H9 (cell line): ENCODE data around the gene SSTR1. TPM values are rescaled to one million over a fixed set of nuclear protein-coding genes. Genes with fewer than 3 reads are reported as not detected.

Source experiments
- DNase-seq: peaks from one replicate; pipeline ENCODE4 v3.0.0-alpha.2; 2017
- H2AFZ ChIP-seq: one replicate; pipeline ENCODE4 v1.6.1; 2013; ENCODE audit warnings: mild to moderate bottlenecking, low read length, control low read depth, moderate library complexity
- H2AK5ac ChIP-seq: 2 replicates; pipeline ENCODE4 v1.6.1; 2013; ENCODE audit warnings: low read length, control low read depth, mixed read lengths; ENCODE audit not compliant: insufficient read length
- H2BK120ac ChIP-seq: one replicate; pipeline ENCODE4 v1.6.1; 2013; ENCODE audit warnings: low read depth, mild to moderate bottlenecking, low read length, control low read depth, inconsistent platforms; ENCODE audit not compliant: poor library complexity, severe bottlenecking
- H2BK12ac ChIP-seq: 2 replicates; pipeline ENCODE4 v1.6.1; 2013; ENCODE audit warnings: low read length, control low read depth, mixed read lengths, low read depth; ENCODE audit not compliant: insufficient read length
- H2BK15ac ChIP-seq: 2 replicates; pipeline ENCODE4 v1.6.1; 2013; ENCODE audit warnings: low read depth, low read length, control low read depth
- H2BK20ac ChIP-seq: one replicate; pipeline ENCODE4 v1.6.1; 2013; ENCODE audit warnings: low read depth, mild to moderate bottlenecking, low read length, control low read depth, inconsistent platforms; ENCODE audit not compliant: poor library complexity, severe bottlenecking
- H2BK5ac ChIP-seq: 2 replicates; pipeline ENCODE4 v1.6.1; 2013; ENCODE audit warnings: low read length, control low read depth, mixed read lengths; ENCODE audit not compliant: insufficient read length
- H3K14ac ChIP-seq: 2 replicates; pipeline ENCODE4 v1.6.1; 2013; ENCODE audit warnings: low read length, control low read depth; ENCODE audit not compliant: insufficient read depth
- H3K18ac ChIP-seq: 2 replicates; pipeline ENCODE4 v1.6.1; 2013; ENCODE audit warnings: low read depth, mild to moderate bottlenecking, mixed read lengths, low read length, control low read depth; ENCODE audit not compliant: insufficient read length
- H3K23ac ChIP-seq: 2 replicates; pipeline ENCODE4 v1.6.1; 2013; ENCODE audit warnings: low read length, control low read depth, mixed read lengths, low read depth; ENCODE audit not compliant: insufficient read length
- H3K23me2 ChIP-seq: 2 replicates; pipeline ENCODE4 v1.6.1; 2013; ENCODE audit warnings: low read depth, mild to moderate bottlenecking, mixed read lengths, low read length, control low read depth; ENCODE audit not compliant: insufficient read length, poor library complexity, severe bottlenecking
- H3K27ac ChIP-seq: 2 replicates; pipeline ENCODE4 v1.5.1; 2013; ENCODE audit warnings: low read length, control low read depth, mixed read lengths, low read depth; ENCODE audit not compliant: insufficient read length
- H3K27me3 ChIP-seq: 2 replicates; pipeline ENCODE4 v1.6.1; 2013; ENCODE audit warnings: low read length, control low read depth, inconsistent platforms; ENCODE audit not compliant: insufficient read depth
- H3K4ac ChIP-seq: 2 replicates; pipeline ENCODE4 v1.6.1; 2013; ENCODE audit warnings: low read depth, mild to moderate bottlenecking, control low read depth, inconsistent platforms, low read length, moderate library complexity
- H3K4me1 ChIP-seq: 2 replicates; pipeline ENCODE4 v1.6.1; 2013; ENCODE audit warnings: low read length, control low read depth, inconsistent platforms; ENCODE audit not compliant: insufficient read depth
- H3K4me2 ChIP-seq: 2 replicates; pipeline ENCODE4 v1.6.1; 2013; ENCODE audit warnings: low read length, control low read depth, mixed read lengths; ENCODE audit not compliant: insufficient read length, insufficient read depth
- H3K56ac ChIP-seq: 2 replicates; pipeline ENCODE4 v1.6.1; 2013; ENCODE audit warnings: low read depth, mild to moderate bottlenecking, mixed read lengths, low read length, control low read depth; ENCODE audit not compliant: insufficient read length
- H3K79me1 ChIP-seq: 2 replicates; pipeline ENCODE4 v1.6.1; 2013; ENCODE audit warnings: low read depth, mild to moderate bottlenecking, moderate library complexity, low read length, control low read depth, inconsistent platforms; ENCODE audit not compliant: insufficient read depth, poor library complexity, severe bottlenecking
- H3K79me2 ChIP-seq: 2 replicates; pipeline ENCODE4 v1.6.1; 2013; ENCODE audit warnings: low read length, control low read depth, inconsistent platforms; ENCODE audit not compliant: insufficient read depth
- H3K9ac ChIP-seq: 2 replicates; pipeline ENCODE4 v1.6.1; 2013; ENCODE audit warnings: low read length, control low read depth, mixed read lengths; ENCODE audit not compliant: insufficient read length; ENCODE audit errors: extremely low read depth
- H3K9me3 ChIP-seq: one replicate; pipeline ENCODE4 v1.6.1; 2013; ENCODE audit warnings: low read depth, low read length, inconsistent platforms; ENCODE audit not compliant: control insufficient read depth
- H3T11ph ChIP-seq: one replicate; pipeline ENCODE4 v1.6.1; 2013; ENCODE audit warnings: mild to moderate bottlenecking, low read length, control low read depth, inconsistent platforms
- H4K20me1 ChIP-seq: one replicate; pipeline ENCODE4 v1.6.1; 2013; ENCODE audit not compliant: control insufficient read depth, insufficient read length, insufficient read depth
- H4K5ac ChIP-seq: 2 replicates; pipeline ENCODE4 v1.6.1; 2013; ENCODE audit warnings: low read depth, mild to moderate bottlenecking, mixed read lengths, low read length, control low read depth; ENCODE audit not compliant: insufficient read length
- H4K8ac ChIP-seq: replicated peaks from 2 replicates; pipeline ENCODE4 v1.6.1; 2013; ENCODE audit warnings: low read length, control low read depth, mixed read lengths, low read depth; ENCODE audit not compliant: insufficient read length
- H4K91ac ChIP-seq: 2 replicates; pipeline ENCODE4 v1.6.1; 2013; ENCODE audit warnings: low read depth, mild to moderate bottlenecking, moderate library complexity, mixed read lengths, low read length, control low read depth; ENCODE audit not compliant: insufficient read length
- H3K27ac Mint-ChIP-seq, 3 experiments: 2 replicates in 2 of 3; 3 replicates in 1 of 3; pipeline ENCODE4 v1.8.0; 2020 to 2021; ENCODE audit warnings: mixed read lengths in 3 of 3, mild to moderate bottlenecking in 1 of 3, moderate library complexity in 1 of 3
- H3K27me3 Mint-ChIP-seq: 2 replicates; pipeline ENCODE4 v1.8.0; 2021; ENCODE audit warnings: low read depth, mild to moderate bottlenecking, moderate library complexity, mixed read lengths
- H3K36me3 Mint-ChIP-seq, 3 experiments: 2 replicates in 2 of 3; 3 replicates in 1 of 3; pipeline ENCODE4 v1.8.0; 2020 to 2021; ENCODE audit warnings: low read depth in 3 of 3, mixed read lengths in 3 of 3; ENCODE audit not compliant: insufficient read depth in 1 of 3
- H3K4me1 Mint-ChIP-seq, 2 experiments: 2 replicates each; pipeline ENCODE4 v1.8.0; 2020; ENCODE audit warnings: mixed read lengths in 2 of 2
- H3K4me3 Mint-ChIP-seq, 2 experiments: 2 replicates in 1 of 2; 3 replicates in 1 of 2; pipeline ENCODE4 v1.8.0; 2020 to 2021; ENCODE audit warnings: mild to moderate bottlenecking in 2 of 2, mixed read lengths in 2 of 2, moderate library complexity in 1 of 2
- H3K9me3 Mint-ChIP-seq, 2 experiments: 2 replicates in 1 of 2; 3 replicates in 1 of 2; pipeline ENCODE4 v1.8.0; 2020; ENCODE audit warnings: mild to moderate bottlenecking in 2 of 2, mixed read lengths in 2 of 2, moderate library complexity in 1 of 2
- WGBS: extraction: QIAGEN DNeasy Blood & Tissue Kit; methylation state at CpG from one replicate; pipeline ENCODE4 v1.1.7; 2013; ENCODE audit warnings: missing lambda C conversion rate, low lambda C conversion rate, mixed read lengths; ENCODE audit not compliant: insufficient read length; ENCODE audit errors: extremely low coverage; 5-methylcytosine and 5-hydroxymethylcytosine counted together
- total RNA-seq: library from RNA; stranded (reverse); gene quantifications from 2 replicates; pipeline ENCODE4 v1.2.1, GENCODE V29; 2021
- TF ChIP-seq, protein P1 (sequence below): fragments of 200-600 bp; sonication (generic); conservative IDR thresholded peaks from 3 replicates; pipeline ENCODE4 v1.8.0; 2021; ENCODE audit warnings: antibody characterized with exemption, mild to moderate bottlenecking

Gene SSTR1
- total RNA-seq, 1 experiment from 2014 or later = 0.98 TPM

DNA sequence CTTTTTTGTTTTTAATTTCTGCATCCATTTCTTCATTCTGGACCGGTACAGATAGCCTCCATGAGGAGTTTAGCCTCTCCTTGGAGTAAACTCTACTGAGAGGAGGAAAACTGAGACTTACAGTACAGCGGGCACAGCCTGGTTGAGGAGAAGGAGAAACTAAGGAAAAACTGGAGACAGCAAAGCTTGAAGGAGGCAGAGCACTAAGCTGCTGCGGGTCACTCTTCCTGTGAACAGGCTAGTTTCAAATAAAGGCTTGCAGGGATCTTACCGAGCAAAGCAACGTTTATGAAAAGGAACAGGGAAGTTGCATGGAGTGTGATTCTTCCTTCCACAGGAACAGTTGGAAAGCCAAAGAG, 348 bp upstream of the SSTR1 start:
- Histone ChIP-seq H3K23ac (no peak overlapping the region), H4K20me1 (no peaks in the 10 kb centered on the region), H3K9ac (no peak overlapping the region), H4K5ac (no peak overlapping the region), H3K79me2 (no peaks in the 10 kb centered on the region), H2AFZ (no peak overlapping the region), H2BK12ac (no peak overlapping the region), H3K27me3 (peaks cover 55% of the 10 kb centered on the region), H3K14ac (no peak overlapping the region), H3K79me1 (no peaks in the 10 kb centered on the region), H4K91ac (no peak overlapping the region), H2BK5ac (no peak overlapping the region), H3K9me3 (no peaks in the 10 kb centered on the region), H3K56ac (no peak overlapping the region), H3K4me1 (no peaks in the 10 kb centered on the region), H4K8ac (no peak overlapping the region), H2BK15ac (no peak overlapping the region), H3K4ac (no peak overlapping the region), H3K4me2 (peak overlapping the region; percentile 62), H2BK120ac (no peak overlapping the region), H2AK5ac (no peak overlapping the region), H2BK20ac (no peak overlapping the region), H3K18ac (no peak overlapping the region), H3K27ac (no peak overlapping the region), H3T11ph (no peak overlapping the region), H3K23me2 (peaks cover 19% of the 10 kb centered on the region)
- Mint-ChIP-seq H3K27ac (peak overlapping the region in 1 of 3 experiments; percentile 11; a peak in 1 of 7 replicates), H3K27me3 (peaks cover 70% of the 10 kb centered on the region), H3K9me3 (peaks cover 13 to 18% of the 10 kb centered on the region in 2 experiments), H3K4me3 (peak overlapping the region in 1 of 2 experiments; percentile 77; a peak in 2 of 5 replicates), H3K36me3 (peaks cover 0 to 6% (median 0%) of the 10 kb centered on the region in 3 experiments; a peak in 3 of 7 replicates), H3K4me1 (peaks cover 30 to 44% of the 10 kb centered on the region in 2 experiments)
- DNase-seq = no peak
- TF ChIP-seq, protein P1, sequence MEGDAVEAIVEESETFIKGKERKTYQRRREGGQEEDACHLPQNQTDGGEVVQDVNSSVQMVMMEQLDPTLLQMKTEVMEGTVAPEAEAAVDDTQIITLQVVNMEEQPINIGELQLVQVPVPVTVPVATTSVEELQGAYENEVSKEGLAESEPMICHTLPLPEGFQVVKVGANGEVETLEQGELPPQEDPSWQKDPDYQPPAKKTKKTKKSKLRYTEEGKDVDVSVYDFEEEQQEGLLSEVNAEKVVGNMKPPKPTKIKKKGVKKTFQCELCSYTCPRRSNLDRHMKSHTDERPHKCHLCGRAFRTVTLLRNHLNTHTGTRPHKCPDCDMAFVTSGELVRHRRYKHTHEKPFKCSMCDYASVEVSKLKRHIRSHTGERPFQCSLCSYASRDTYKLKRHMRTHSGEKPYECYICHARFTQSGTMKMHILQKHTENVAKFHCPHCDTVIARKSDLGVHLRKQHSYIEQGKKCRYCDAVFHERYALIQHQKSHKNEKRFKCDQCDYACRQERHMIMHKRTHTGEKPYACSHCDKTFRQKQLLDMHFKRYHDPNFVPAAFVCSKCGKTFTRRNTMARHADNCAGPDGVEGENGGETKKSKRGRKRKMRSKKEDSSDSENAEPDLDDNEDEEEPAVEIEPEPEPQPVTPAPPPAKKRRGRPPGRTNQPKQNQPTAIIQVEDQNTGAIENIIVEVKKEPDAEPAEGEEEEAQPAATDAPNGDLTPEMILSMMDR = no peak
- no CpG with 5 or more reads among the region's 5 CpGs for WGBS
